Measurements from ENCODE around the gene WWOX. TPM values are rescaled to one million over a fixed set of nuclear protein-coding genes. Genes with fewer than 3 reads are reported as not detected.

WWOX gene
- total and polyA plus RNA-seq, 2 donors, result 15.4 to 23.9 TPM

DNA sequence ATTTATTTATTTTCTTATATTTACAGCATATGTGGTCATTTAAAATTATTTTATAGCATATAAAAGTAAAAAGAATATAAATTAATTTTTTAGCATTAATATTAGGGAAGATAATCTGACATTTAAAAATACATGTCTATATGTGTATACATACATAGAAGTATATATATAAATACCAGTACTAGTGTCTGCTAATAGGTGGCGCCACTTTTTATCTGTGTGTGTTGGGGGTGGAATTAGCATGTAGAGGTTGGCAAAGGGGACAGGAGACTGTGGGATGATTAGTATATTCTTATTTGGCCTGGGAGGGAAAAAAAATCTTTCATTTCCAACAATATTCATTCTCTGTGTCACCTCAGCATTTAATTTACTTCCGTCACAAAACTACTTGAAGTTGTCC lies 359.1 kb downstream of the WWOX start:
- Histone ChIP-seq H3K27ac (ENCODE audit: low read depth in 1 of 2, low read length in 1 of 2) (no peak overlapping the region), H3K27me3 (ENCODE audit: control insufficient read depth in 2 of 2, insufficient read depth in 1 of 2, low read length in 1 of 2) (no peaks in the 10 kb centered on the region), H3K36me3 (ENCODE audit: control insufficient read depth in 2 of 2, insufficient read depth in 2 of 2, low read length in 1 of 2) (no peaks in the 10 kb centered on the region), H3K9me3 (ENCODE audit: control insufficient read depth in 2 of 2, insufficient read depth in 1 of 2, low read length in 1 of 2) (no peaks in the 10 kb centered on the region), H3K4me3 (ENCODE audit: low read length in 2 of 2) (no peak overlapping the region), H3K4me1 (ENCODE audit: control insufficient read depth in 2 of 2, insufficient read depth in 2 of 2, low read length in 2 of 2) (no peaks in the 10 kb centered on the region)
- WGBS, result 99% methylated on average over 2 of the region's 2 CpGs
- DNase-seq (ENCODE audit: low read depth in 6 of 9, low spot score in 9 of 9), result no peak

DNA sequence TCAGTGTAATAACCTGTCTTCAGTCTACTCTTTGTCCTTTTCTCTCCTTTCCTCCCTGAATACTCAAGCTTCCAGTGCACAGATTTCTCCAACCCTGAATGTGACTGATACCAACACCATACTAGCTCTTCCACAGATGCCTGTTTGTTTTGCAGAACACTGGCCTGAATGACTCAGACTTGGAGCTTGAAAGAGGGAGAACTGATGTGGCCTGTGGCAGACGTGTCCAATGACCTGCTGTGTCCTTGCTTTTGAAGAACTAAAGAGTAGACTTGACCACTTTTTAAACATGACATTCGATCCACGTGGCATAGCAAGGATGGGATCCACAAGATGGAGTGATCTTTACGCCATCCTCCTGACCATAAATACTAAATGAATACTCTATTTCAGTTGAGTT lies 361.0 kb downstream of the WWOX start:
- no peak for DNase-seq (ENCODE audit: low read depth in 6 of 9, low spot score in 9 of 9)

DNA sequence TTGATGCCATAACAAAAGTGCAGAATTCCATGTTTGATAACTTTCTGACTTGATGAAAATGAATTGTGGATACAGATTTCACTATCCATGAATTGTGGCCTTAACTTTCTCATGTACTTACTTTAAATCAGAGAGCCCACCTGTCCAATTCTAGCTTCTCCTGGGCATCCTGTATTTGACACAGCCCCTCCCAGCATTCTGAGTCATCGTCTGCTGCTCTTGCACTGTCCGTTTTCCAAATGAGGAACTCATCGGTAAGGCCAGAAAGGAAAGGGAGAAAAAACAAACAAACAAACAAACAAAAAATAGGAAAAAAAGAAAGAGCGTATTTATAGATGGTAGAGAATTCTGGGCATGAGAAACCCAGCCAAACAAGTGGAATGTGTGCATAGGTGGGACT lies 361.6 kb downstream of the WWOX start:
- Histone ChIP-seq H3K27me3 (ENCODE audit: control insufficient read depth in 2 of 2, insufficient read depth in 1 of 2, low read length in 1 of 2) (no peaks in the 10 kb centered on the region), H3K27ac (ENCODE audit: low read depth in 1 of 2, low read length in 1 of 2) (no peak overlapping the region), H3K4me1 (ENCODE audit: control insufficient read depth in 2 of 2, insufficient read depth in 2 of 2, low read length in 2 of 2) (no peaks in the 10 kb centered on the region), H3K36me3 (ENCODE audit: control insufficient read depth in 2 of 2, insufficient read depth in 2 of 2, low read length in 1 of 2) (no peaks in the 10 kb centered on the region), H3K9me3 (ENCODE audit: control insufficient read depth in 2 of 2, insufficient read depth in 1 of 2, low read length in 1 of 2) (no peaks in the 10 kb centered on the region), H3K4me3 (ENCODE audit: low read length in 2 of 2) (no peak overlapping the region)
- DNase-seq (ENCODE audit: low read depth in 6 of 9, low spot score in 9 of 9), result no peak
- WGBS, result 71% methylated on average over 4 of the region's 4 CpGs

More for the DNA sequence above, 361.0 kb downstream of the WWOX start:
- H3K4me3 ChIP-seq (ENCODE audit: low read length in 2 of 2), result no peak overlapping the region
- H3K27me3 ChIP-seq (ENCODE audit: control insufficient read depth in 2 of 2, insufficient read depth in 1 of 2, low read length in 1 of 2), result no peaks in the 10 kb centered on the region
- no peaks in the 10 kb centered on the region for H3K9me3 ChIP-seq (ENCODE audit: control insufficient read depth in 2 of 2, insufficient read depth in 1 of 2, low read length in 1 of 2)
- H3K27ac ChIP-seq (ENCODE audit: low read depth in 1 of 2, low read length in 1 of 2), result no peak overlapping the region
- WGBS, result 97% methylated on average over 4 of the region's 4 CpGs
- H3K4me1 ChIP-seq (ENCODE audit: control insufficient read depth in 2 of 2, insufficient read depth in 2 of 2, low read length in 2 of 2), result no peaks in the 10 kb centered on the region
- no peaks in the 10 kb centered on the region for H3K36me3 ChIP-seq (ENCODE audit: control insufficient read depth in 2 of 2, insufficient read depth in 2 of 2, low read length in 1 of 2)

DNA sequence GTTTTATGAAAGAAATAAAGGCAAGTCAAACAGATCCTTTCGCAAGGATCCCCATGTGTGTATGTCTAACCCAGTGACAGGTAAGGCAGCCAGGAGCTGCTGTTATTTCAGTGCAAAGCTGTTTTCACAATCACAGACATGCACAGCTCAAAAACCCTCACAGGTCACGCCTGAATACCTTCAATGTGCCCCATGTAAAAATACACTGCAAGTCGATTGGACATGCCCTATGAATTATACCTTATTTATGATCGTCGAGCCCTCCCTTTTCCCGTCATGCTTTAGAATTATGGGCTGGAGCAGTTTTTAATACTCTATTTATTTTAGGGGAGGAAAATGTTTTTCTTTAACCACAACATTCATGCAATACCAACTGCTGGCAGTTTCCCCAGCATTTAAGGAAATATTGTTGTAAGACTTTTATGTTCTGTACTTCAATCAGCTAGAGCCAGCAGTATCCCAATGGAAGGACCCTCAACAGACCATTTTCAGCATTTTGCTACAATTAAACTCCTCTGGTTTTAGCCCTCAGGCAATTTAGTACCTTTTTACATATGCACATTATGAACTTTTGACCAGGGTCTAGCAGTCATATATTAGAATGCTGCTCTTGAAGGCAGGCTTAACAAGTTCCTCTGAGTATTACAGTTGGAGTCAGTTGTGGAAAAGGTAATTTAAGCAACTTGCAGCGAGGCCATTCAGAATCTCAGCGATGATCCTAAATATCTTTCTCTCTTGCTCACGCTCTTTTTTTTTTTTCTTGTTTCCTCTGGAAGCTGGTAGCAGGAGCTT lies 362.2 kb downstream of the WWOX start:
- WGBS, result 87% methylated on average over 9 of the region's 9 CpGs
- Histone ChIP-seq H3K4me1 (ENCODE audit: control insufficient read depth in 2 of 2, insufficient read depth in 2 of 2, low read length in 2 of 2) (no peaks in the 10 kb centered on the region), H3K27me3 (ENCODE audit: control insufficient read depth in 2 of 2, insufficient read depth in 1 of 2, low read length in 1 of 2) (no peaks in the 10 kb centered on the region), H3K4me3 (ENCODE audit: low read length in 2 of 2) (no peak overlapping the region), H3K27ac (ENCODE audit: low read depth in 1 of 2, low read length in 1 of 2) (no peak overlapping the region), H3K36me3 (ENCODE audit: control insufficient read depth in 2 of 2, insufficient read depth in 2 of 2, low read length in 1 of 2) (no peaks in the 10 kb centered on the region), H3K9me3 (ENCODE audit: control insufficient read depth in 2 of 2, insufficient read depth in 1 of 2, low read length in 1 of 2) (no peaks in the 10 kb centered on the region)
- DNase-seq (ENCODE audit: low read depth in 6 of 9, low spot score in 9 of 9), result no peak

DNA sequence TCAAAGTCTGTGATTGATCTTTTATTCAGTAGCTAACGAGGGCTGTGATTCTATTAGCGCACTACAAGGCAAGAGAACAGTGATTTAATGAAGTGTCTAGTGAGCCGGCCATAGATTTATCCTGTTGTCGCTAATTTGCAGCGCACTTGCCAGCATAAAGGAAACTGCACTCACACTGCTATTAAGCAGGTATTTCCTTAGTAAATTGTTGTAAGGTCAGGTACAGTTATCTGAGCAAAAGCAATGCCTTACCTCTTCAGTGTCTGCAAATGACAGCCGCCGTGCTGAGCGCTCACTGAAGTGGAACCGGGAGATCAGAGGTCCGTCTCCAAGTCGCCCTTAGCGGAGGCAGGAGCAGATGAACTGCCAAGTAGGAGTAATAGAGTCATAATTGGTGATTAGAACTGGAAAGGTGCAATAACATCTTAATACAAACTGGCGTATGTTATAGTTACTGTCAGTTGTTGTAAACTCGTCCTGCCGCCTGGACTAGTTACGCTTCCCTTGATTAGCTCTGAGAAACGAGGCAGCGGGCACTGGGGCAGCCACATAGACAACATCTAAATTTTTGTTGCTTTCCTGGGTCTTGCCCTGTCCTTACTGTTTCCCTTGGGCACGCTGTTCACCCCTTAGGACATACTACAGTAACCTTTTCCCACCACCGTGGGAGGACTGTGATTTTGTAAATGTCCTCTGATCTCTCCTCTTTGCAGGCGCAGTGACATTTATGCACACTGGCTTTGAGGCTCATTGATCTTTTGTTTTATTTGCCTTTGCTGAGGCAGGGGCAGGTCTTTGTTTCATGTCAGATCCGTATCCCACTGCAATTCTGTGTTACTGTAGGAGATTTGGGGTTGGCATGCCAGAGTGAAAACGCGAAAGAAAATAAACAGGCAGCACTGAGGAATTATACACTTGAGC lies 363.1 kb downstream of the WWOX start:
- Histone ChIP-seq H3K27ac (ENCODE audit: low read depth in 1 of 2, low read length in 1 of 2) (no peak overlapping the region), H3K27me3 (ENCODE audit: control insufficient read depth in 2 of 2, insufficient read depth in 1 of 2, low read length in 1 of 2) (no peaks in the 10 kb centered on the region), H3K36me3 (ENCODE audit: control insufficient read depth in 2 of 2, insufficient read depth in 2 of 2, low read length in 1 of 2) (no peaks in the 10 kb centered on the region), H3K9me3 (ENCODE audit: control insufficient read depth in 2 of 2, insufficient read depth in 1 of 2, low read length in 1 of 2) (no peaks in the 10 kb centered on the region), H3K4me3 (ENCODE audit: low read length in 2 of 2) (no peak overlapping the region), H3K4me1 (ENCODE audit: control insufficient read depth in 2 of 2, insufficient read depth in 2 of 2, low read length in 2 of 2) (no peaks in the 10 kb centered on the region)
- no peak for DNase-seq (ENCODE audit: low read depth in 6 of 9, low spot score in 9 of 9)
- 94% methylated on average over 24 of the region's 24 CpGs for WGBS

DNA sequence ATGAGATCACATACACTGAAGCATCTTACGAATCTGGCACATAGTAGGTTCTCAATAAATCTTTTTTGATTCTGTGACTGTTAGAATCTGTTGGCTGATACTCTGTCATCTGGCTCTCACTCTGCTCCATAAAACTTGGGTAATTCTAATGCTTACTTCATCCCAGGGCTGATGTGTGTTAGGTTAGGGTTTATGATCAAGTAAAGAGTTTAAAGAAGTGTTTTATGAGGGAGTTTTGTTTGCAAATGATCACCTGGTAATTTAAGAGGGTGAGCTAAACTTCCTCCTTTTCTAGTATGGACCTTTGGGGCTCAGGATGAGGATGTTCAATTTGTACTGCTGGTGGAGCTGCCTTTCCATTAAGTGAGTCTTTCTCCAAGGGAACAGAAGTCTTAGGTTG lies 364.1 kb downstream of the WWOX start:
- Histone ChIP-seq H3K27me3 (ENCODE audit: control insufficient read depth in 2 of 2, insufficient read depth in 1 of 2, low read length in 1 of 2) (no peaks in the 10 kb centered on the region), H3K4me3 (ENCODE audit: low read length in 2 of 2) (no peak overlapping the region), H3K9me3 (ENCODE audit: control insufficient read depth in 2 of 2, insufficient read depth in 1 of 2, low read length in 1 of 2) (no peaks in the 10 kb centered on the region), H3K36me3 (ENCODE audit: control insufficient read depth in 2 of 2, insufficient read depth in 2 of 2, low read length in 1 of 2) (no peaks in the 10 kb centered on the region), H3K27ac (ENCODE audit: low read depth in 1 of 2, low read length in 1 of 2) (no peak overlapping the region), H3K4me1 (ENCODE audit: control insufficient read depth in 2 of 2, insufficient read depth in 2 of 2, low read length in 2 of 2) (no peaks in the 10 kb centered on the region)
- WGBS, result 98% methylated on average over 1 of the region's 1 CpG
- DNase-seq (ENCODE audit: low read depth in 6 of 9, low spot score in 9 of 9), result no peak

DNA sequence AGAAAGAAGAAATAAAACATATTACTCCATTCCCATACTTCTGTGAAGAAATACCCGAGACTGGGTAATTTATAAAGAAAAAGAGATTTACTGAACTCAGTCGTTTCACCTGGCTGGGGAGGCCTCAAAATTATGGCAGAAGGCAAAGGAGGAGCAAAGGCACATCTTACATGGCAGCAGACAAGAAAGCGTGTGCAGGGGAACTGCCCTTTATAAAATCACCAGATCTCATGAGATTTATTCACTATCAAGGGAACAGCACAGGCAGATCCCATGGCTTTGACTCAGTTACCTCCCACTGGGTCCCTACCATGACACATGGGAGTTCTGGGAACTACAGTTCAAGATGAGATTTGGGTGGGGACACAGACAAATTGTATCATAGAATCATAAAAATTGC lies 365.4 kb downstream of the WWOX start:
- no peak for DNase-seq (ENCODE audit: low read depth in 6 of 9, low spot score in 9 of 9)
- Histone ChIP-seq H3K27me3 (ENCODE audit: control insufficient read depth in 2 of 2, insufficient read depth in 1 of 2, low read length in 1 of 2) (no peaks in the 10 kb centered on the region), H3K4me3 (ENCODE audit: low read length in 2 of 2) (no peak overlapping the region), H3K36me3 (ENCODE audit: control insufficient read depth in 2 of 2, insufficient read depth in 2 of 2, low read length in 1 of 2) (no peaks in the 10 kb centered on the region), H3K4me1 (ENCODE audit: control insufficient read depth in 2 of 2, insufficient read depth in 2 of 2, low read length in 2 of 2) (no peaks in the 10 kb centered on the region), H3K9me3 (ENCODE audit: control insufficient read depth in 2 of 2, insufficient read depth in 1 of 2, low read length in 1 of 2) (no peaks in the 10 kb centered on the region), H3K27ac (ENCODE audit: low read depth in 1 of 2, low read length in 1 of 2) (no peak overlapping the region)
- WGBS, result 96% methylated on average over 3 of the region's 3 CpGs

DNA sequence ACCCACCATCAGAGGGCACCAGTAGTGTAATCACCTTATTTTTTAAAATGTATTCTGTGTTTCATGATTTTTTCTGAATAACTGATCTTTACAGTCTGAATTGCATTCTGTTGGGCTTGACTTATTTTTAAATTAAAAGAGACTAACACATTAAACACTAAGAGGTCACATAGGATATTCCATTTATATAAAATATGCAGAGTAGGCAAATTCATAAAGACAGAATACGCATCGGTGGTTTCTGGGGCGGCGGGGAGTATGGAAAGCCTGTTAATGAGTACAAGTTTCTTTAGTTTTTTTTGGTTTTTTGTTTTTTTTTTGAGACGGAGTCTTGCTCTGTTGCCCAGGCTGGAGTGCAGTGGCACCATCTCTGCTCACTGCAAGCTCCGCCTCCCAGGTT lies 366.3 kb downstream of the WWOX start:
- H3K36me3 ChIP-seq (ENCODE audit: control insufficient read depth in 2 of 2, insufficient read depth in 2 of 2, low read length in 1 of 2), result no peaks in the 10 kb centered on the region
- H3K4me3 ChIP-seq (ENCODE audit: low read length in 2 of 2), result no peak overlapping the region
- no peak for DNase-seq (ENCODE audit: low read depth in 6 of 9, low spot score in 9 of 9)
- no peaks in the 10 kb centered on the region for H3K27me3 ChIP-seq (ENCODE audit: control insufficient read depth in 2 of 2, insufficient read depth in 1 of 2, low read length in 1 of 2)
- H3K27ac ChIP-seq (ENCODE audit: low read depth in 1 of 2, low read length in 1 of 2), result no peak overlapping the region
- H3K9me3 ChIP-seq (ENCODE audit: control insufficient read depth in 2 of 2, insufficient read depth in 1 of 2, low read length in 1 of 2), result no peaks in the 10 kb centered on the region
- WGBS, result 98% methylated on average over 6 of the region's 6 CpGs
- H3K4me1 ChIP-seq (ENCODE audit: control insufficient read depth in 2 of 2, insufficient read depth in 2 of 2, low read length in 2 of 2), result no peaks in the 10 kb centered on the region

DNA sequence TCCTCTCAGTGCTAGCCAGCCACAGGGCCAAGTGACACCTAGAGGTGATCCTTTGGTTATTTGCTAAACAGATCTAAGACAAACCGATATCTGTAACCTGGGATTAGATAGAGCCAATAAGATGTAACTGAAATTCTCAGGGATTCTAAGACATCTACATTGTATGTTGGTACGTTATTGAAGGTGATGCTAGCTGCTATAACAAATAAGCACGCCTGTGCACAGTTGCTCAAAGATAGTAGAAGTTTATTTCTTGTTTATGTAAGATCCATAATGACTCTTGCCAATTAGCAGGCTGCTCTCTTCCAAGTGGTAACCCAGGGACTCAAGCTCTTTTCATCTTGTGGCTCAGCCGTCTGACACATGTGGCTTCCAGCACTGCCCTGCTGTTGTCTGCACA lies 370.3 kb downstream of the WWOX start:
- Histone ChIP-seq H3K9me3 (ENCODE audit: control insufficient read depth in 2 of 2, insufficient read depth in 1 of 2, low read length in 1 of 2) (no peaks in the 10 kb centered on the region), H3K4me3 (ENCODE audit: low read length in 2 of 2) (no peak overlapping the region), H3K27ac (ENCODE audit: low read depth in 1 of 2, low read length in 1 of 2) (no peak overlapping the region), H3K4me1 (ENCODE audit: control insufficient read depth in 2 of 2, insufficient read depth in 2 of 2, low read length in 2 of 2) (no peaks in the 10 kb centered on the region), H3K36me3 (ENCODE audit: control insufficient read depth in 2 of 2, insufficient read depth in 2 of 2, low read length in 1 of 2) (no peaks in the 10 kb centered on the region), H3K27me3 (ENCODE audit: control insufficient read depth in 2 of 2, insufficient read depth in 1 of 2, low read length in 1 of 2) (no peaks in the 10 kb centered on the region)
- 96% methylated on average over 4 of the region's 4 CpGs for WGBS
- no peak for DNase-seq (ENCODE audit: low read depth in 6 of 9, low spot score in 9 of 9)
